Kidney (tissue), 14 donors: ENCODE data around the gene GNL1. TPM values are rescaled to one million over a fixed set of nuclear protein-coding genes. Genes with fewer than 3 reads are reported as not detected.
"Not testable (repeated sequence)": the region's sequence is repeated elsewhere in the genome, so short reads cannot be mapped to it uniquely, and the experiment has no call there.

Experiments used
- DNase-seq, 5 donors: peaks; one replicate each; pipeline ENCODE4 v3.0.0-alpha.2; 2013 to 2020
- FAIRE-seq: peaks from 2 replicates; lab custom pipeline; 2012; peaks lifted over from hg19 to GRCh38; lab: Jason Lieb, UNC
- H3K27ac ChIP-seq, 2 donors: one replicate each; pipeline ENCODE4 v1.7.0; 2013; ENCODE audit warnings: low read depth in 2 of 2, low read length in 2 of 2, inconsistent platforms in 1 of 2
- H3K27me3 ChIP-seq: one replicate; pipeline ENCODE4 v1.7.1; 2013; ENCODE audit warnings: low read length, inconsistent platforms; ENCODE audit not compliant: control insufficient read depth, insufficient read depth
- H3K36me3 ChIP-seq, 3 donors: one replicate each; pipeline versions ENCODE4 v1.7.0 to v1.7.1; 2013; ENCODE audit warnings: low read length in 3 of 3, control low read depth in 1 of 3, inconsistent platforms in 1 of 3; ENCODE audit not compliant: insufficient read depth in 3 of 3, control insufficient read depth in 2 of 3
- H3K4me1 ChIP-seq, 3 donors: one replicate each; pipeline versions ENCODE4 v1.7.0 to v1.7.1; 2013; ENCODE audit warnings: low read length in 3 of 3, inconsistent platforms in 1 of 3, low read depth in 1 of 3; ENCODE audit not compliant: control insufficient read depth in 2 of 3, insufficient read depth in 2 of 3
- H3K4me3 ChIP-seq, 3 donors: one replicate each; pipeline versions ENCODE4 v1.7.0 to v1.8.1; 2013; ENCODE audit warnings: low read length in 3 of 3, control low read depth in 1 of 3, inconsistent platforms in 1 of 3
- H3K9ac ChIP-seq, 3 donors: one replicate each; pipeline versions ENCODE4 v1.7.0 to v1.7.1; 2013; ENCODE audit warnings: low read length in 3 of 3, control low read depth in 1 of 3, inconsistent platforms in 1 of 3
- H3K9me3 ChIP-seq, 3 donors: one replicate each; pipeline versions ENCODE4 v1.7.0 to v1.7.1; 2013; ENCODE audit warnings: low read length in 3 of 3, control low read depth in 1 of 3, inconsistent platforms in 1 of 3; ENCODE audit not compliant: control insufficient read depth in 2 of 3, insufficient read depth in 1 of 3
- intact Hi-C: fragments of 100-400 bp; cut with DNase I; formaldehyde crosslinking; loops from one replicate; pipeline ENCODE4 v1.11.1; 2022
- polyA plus RNA-seq: library from polyadenylated mRNA; stranded (reverse); fragments of 350-450 nt; fragmentation: Illumina TruSeq; extraction: RNeasy Lipid Tissue Mini Kit (QIAGEN cat#74804); gene quantifications from one replicate; pipeline ENCODE4 v1.2.3, GENCODE V29; 2014; ENCODE audit warnings: low read depth, low replicate concordance; ENCODE audit not compliant: insufficient read depth
- total RNA-seq: library from RNA; stranded (reverse); fragmentation: NEBNext Ultra II Directional; extraction: Animal tissue kit (Norgen Biotek cat#: 25700); gene quantifications from one replicate; pipeline ENCODE4 v1.2.1, GENCODE V29; 2021
- TF ChIP-seq, protein P1 (sequence below): IDR thresholded peaks from 3 replicates; pipeline ENCODE4 v1.5.1; 2012; ENCODE audit warnings: mild to moderate bottlenecking, moderate library complexity, borderline replicate concordance; ENCODE audit not compliant: insufficient read depth; ENCODE audit errors: extremely low read depth
- donor health status: control.
- donor health status: control.
- donor health status: control.
- donor health status: control.
- donor health status: control.
- donor health status: DM: yes; HTN: yes; CAD: no.
- donor health status: Normal renal cell carcinoma (clear cell type).

GNL1 gene
- total and polyA plus RNA-seq, 2 donors from 2014 or later, result 64.9 to 70.4 TPM

DNA sequence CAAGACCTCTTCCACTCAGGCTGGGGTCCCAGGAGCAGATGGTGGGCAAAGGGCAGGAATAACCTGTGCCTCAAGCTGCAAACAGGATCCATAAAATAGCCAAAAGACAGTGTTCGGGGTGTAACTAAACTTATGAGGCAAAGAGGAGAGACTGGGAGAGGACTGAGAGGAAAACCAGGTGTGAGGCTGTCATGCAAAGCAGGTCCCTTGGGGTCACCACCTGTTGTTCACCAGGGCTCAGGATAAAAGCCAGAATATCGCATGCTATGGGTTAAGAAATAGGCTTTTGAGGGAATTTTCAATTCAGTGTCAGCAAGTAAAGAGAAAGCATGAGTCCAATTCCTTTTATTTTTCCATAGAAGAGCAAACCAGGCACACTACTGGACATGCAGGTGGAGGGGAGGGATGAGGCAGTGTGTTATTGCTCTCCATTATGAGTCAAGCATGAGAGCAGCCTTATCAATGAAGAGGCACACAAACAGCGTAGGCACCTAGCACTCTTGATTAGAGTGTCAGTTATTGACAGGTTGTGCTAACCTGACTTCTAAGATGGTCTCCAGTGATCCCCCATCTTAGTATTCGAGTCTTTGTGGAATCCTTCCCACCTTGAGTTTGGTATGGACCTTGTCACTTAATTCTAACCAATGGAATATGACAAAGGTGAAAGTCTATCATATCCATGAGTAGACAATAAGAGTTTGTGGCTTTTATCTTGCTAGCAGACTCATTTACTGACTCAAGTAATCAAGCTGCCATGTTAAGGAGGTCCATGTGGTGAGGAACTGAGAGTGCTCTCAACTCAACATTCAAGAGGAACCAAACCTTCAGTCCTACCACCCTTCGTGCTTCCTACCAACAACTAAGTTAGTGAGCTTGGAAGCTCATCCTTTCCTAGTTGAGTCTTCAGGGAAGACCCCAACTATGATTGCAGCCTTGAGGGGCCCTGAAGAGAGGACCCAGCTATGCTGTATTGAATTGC, 48.2 kb downstream of the GNL1 start:
- no peak overlapping the region for H3K9ac ChIP-seq
- TF ChIP-seq, protein P1, sequence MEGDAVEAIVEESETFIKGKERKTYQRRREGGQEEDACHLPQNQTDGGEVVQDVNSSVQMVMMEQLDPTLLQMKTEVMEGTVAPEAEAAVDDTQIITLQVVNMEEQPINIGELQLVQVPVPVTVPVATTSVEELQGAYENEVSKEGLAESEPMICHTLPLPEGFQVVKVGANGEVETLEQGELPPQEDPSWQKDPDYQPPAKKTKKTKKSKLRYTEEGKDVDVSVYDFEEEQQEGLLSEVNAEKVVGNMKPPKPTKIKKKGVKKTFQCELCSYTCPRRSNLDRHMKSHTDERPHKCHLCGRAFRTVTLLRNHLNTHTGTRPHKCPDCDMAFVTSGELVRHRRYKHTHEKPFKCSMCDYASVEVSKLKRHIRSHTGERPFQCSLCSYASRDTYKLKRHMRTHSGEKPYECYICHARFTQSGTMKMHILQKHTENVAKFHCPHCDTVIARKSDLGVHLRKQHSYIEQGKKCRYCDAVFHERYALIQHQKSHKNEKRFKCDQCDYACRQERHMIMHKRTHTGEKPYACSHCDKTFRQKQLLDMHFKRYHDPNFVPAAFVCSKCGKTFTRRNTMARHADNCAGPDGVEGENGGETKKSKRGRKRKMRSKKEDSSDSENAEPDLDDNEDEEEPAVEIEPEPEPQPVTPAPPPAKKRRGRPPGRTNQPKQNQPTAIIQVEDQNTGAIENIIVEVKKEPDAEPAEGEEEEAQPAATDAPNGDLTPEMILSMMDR, result no peak
- no peaks in the 10 kb centered on the region for H3K36me3 ChIP-seq
- intact Hi-C loops, result no loop called here
- no peaks in the 10 kb centered on the region for H3K9me3 ChIP-seq
- no peaks in the 10 kb centered on the region for H3K4me1 ChIP-seq
- H3K27me3 ChIP-seq, result no peaks in the 10 kb centered on the region
- H3K27ac ChIP-seq, result no peak overlapping the region
- no peak overlapping the region for H3K4me3 ChIP-seq
- FAIRE-seq, result no peak
- no peak for DNase-seq

DNA sequence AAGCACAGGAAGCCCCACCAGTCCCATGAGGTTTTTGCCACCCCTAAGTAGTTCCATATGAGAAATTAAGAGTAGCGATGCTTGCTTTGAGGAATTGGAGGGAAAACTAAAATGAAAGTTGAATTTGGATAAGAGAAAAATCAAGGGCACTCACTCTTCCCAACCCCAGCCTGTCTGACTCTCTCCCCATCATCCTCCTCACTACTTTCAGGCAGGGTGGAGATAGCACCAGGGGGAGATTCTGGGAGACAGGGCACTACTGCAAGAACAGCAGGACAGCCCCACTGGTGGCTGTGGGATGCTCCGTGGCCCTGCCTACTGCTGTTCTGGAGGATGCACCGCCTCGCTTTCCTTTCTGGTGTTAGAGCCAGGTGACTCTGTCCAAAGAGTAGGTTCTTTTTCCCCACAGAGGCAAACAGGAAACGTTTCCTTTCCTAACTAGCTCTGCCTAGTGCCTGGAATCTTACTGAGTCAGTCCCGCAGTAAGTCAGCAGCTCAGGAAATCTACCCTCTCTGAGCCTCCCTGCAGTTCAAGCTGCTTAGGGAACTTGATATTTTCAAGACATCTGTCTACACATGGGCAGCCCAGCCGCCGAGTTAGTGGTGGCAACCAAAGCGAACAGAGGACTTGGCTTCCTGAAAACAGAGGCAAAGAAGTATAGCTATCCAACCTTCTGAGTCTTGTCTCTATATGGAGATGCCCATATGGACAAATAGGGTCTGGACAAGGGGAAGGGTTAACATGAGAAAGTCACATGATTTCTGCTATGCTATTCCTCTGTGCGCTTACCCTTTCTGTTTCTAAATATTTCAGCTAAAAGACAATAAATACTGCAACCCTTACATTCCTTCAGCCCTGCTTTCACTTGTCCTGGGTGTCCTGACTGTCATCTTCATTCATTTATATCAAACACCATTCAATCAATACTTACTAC, 55.6 kb downstream of the GNL1 start:
- no peak overlapping the region for H3K9ac ChIP-seq

DNA sequence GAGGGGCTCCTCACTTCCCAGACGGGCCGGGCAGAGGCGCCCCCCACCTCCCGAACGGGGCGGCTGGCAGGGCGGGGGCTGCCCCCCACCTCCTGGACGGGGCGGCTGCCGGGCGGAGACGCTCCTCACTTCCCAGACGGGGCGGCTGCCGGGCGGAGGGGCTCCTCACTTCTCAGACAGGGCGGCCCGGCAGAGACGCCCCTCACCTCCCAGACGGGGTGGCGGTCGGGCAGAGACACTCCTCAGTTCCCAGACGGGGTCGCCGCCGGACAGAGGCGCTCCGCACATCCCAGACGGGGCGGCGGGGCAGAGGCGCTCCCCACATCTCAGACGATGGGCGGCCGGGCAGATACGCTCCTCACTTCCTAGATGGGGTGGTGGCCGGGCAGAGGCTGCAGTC, 57.6 kb downstream of the GNL1 start:
- H3K4me3 ChIP-seq, H3K27me3 ChIP-seq, H3K4me1 ChIP-seq, intact Hi-C loops, FAIRE-seq, H3K9me3 ChIP-seq, H3K27ac ChIP-seq, H3K9ac ChIP-seq, DNase-seq, H3K36me3 ChIP-seq: not testable (repeated sequence)

More for the DNA sequence above, 55.6 kb downstream of the GNL1 start:
- Histone ChIP-seq H3K9me3 (no peaks in the 10 kb centered on the region), H3K27me3 (no peaks in the 10 kb centered on the region), H3K36me3 (no peaks in the 10 kb centered on the region), H3K27ac (peak overlapping the region; percentile 12 to 16), H3K4me1 (no peaks in the 10 kb centered on the region), H3K4me3 (no peak overlapping the region)
- intact Hi-C loops, result no loop called here
- no peak for FAIRE-seq
- TF ChIP-seq, protein P1, result no peak
- DNase-seq, result no peak
